Natural killer cell (primary cell): ENCODE data around the gene NTN4. TPM values are rescaled to one million over a fixed set of nuclear protein-coding genes. Genes with fewer than 3 reads are reported as not detected.

Experiments used
- ATAC-seq, 3 donors: fragments of 150-1000 bp in 2 of 3; fragments of 200-7000 bp in 1 of 3; cut with Tn5 transposase; 1 replicate in 1 of 3; 2 replicates in 2 of 3; pipeline ENCODE4 v1.10.0; 2021; ENCODE audit warnings: mild to moderate bottlenecking in 2 of 3, moderate library complexity in 2 of 3
- DNase-seq, 2 donors: peaks; one replicate each; pipeline versions ENCODE4 v3.0.0 to v3.0.0-alpha.2; 2013 to 2021; ENCODE audit warnings: mixed read lengths in 1 of 2
- H3K27ac ChIP-seq: one replicate; pipeline ENCODE4 v1.5.1; 2013; ENCODE audit warnings: mild to moderate bottlenecking, low read length
- H3K27me3 ChIP-seq: one replicate; pipeline ENCODE4 v1.6.1; 2013; ENCODE audit warnings: low read length; ENCODE audit not compliant: control insufficient read depth, insufficient read depth
- H3K36me3 ChIP-seq: one replicate; pipeline ENCODE4 v1.6.1; 2013; ENCODE audit warnings: low read length; ENCODE audit not compliant: control insufficient read depth, insufficient read depth
- H3K4me1 ChIP-seq: one replicate; pipeline ENCODE4 v1.6.1; 2013; ENCODE audit warnings: low read length; ENCODE audit not compliant: control insufficient read depth, insufficient read depth
- H3K4me3 ChIP-seq: one replicate; pipeline ENCODE4 v1.5.1; 2013; ENCODE audit warnings: low read length
- H3K9me3 ChIP-seq: one replicate; pipeline ENCODE4 v1.6.1; 2013; ENCODE audit warnings: low read length; ENCODE audit not compliant: control insufficient read depth, insufficient read depth
- H3K27ac Mint-ChIP-seq, 2 donors: one replicate each; pipeline ENCODE4 v1.8.0; 2022; ENCODE audit warnings: mild to moderate bottlenecking in 2 of 2, mixed read lengths in 2 of 2, moderate library complexity in 1 of 2
- H3K27me3 Mint-ChIP-seq, 2 donors: one replicate each; pipeline ENCODE4 v1.8.0; 2022; ENCODE audit warnings: low read depth in 2 of 2, mixed read lengths in 2 of 2
- H3K36me3 Mint-ChIP-seq: one replicate; pipeline ENCODE4 v1.8.0; 2022; ENCODE audit warnings: mixed read lengths
- H3K4me1 Mint-ChIP-seq, 2 donors: one replicate each; pipeline ENCODE4 v1.8.0; 2022; ENCODE audit warnings: mixed read lengths in 2 of 2
- H3K4me3 Mint-ChIP-seq: one replicate; pipeline ENCODE4 v1.8.0; 2022; ENCODE audit warnings: mild to moderate bottlenecking, moderate library complexity, mixed read lengths
- H3K9me3 Mint-ChIP-seq, 2 donors: one replicate each; pipeline ENCODE4 v1.8.0; 2022; ENCODE audit warnings: mixed read lengths in 2 of 2
- WGBS: methylation state at CpG from one replicate; pipeline ENCODE4 v1.1.7; 2013; ENCODE audit warnings: missing lambda C conversion rate; ENCODE audit not compliant: insufficient coverage; 5-methylcytosine and 5-hydroxymethylcytosine counted together
- intact Hi-C: fragments of 100-400 bp; cut with micrococcal nuclease; formaldehyde crosslinking; loops from one replicate; pipeline ENCODE4 v1.14.2; 2022
- total RNA-seq, 4 donors: library from RNA; stranded (reverse); fragments of 120-200 nt in 1 of 4; gene quantifications; one replicate each; pipeline versions ENCODE4 v1.2.3 to v1.2.4, GENCODE V29; 2013 to 2022
- TF ChIP-seq, protein P1 (sequence below): fragments of 200-600 bp; IDR thresholded peaks from one replicate; pipeline ENCODE4 v1.8.0; 2022; ENCODE audit warnings: antibody characterized with exemption

NTN4 gene
- total RNA-seq, 3 donors from 2014 or later (not counting 1 experiment from before 2014, with no cell fraction given) = 0.18 TPM; not detected in 2

DNA sequence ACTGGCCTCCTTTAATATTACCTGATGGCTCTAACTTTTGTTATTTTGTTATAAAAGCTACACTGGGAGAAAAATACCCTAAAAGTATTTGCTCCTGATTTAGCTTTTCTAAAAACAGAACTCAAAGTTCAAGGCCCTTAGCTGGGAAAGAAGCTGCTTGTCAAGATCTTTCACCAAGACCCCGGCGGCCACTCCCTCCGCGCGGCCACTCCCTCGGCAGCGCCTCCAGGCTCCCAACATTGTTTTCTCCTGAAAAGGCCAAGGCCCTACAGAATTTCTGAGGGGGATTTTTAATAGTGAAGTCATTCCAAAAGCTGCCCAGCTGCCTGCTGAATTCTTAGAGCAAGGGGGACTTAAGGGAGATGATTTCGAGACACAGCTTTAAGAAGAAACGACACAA, 96.4 kb downstream of the NTN4 start:
- DNase-seq (no peak), ATAC-seq (no peak)
- Histone ChIP-seq H3K27me3 (no peaks in the 10 kb centered on the region), H3K27ac (no peak overlapping the region), H3K4me1 (no peaks in the 10 kb centered on the region), H3K4me3 (no peak overlapping the region), H3K36me3 (no peaks in the 10 kb centered on the region), H3K9me3 (no peaks in the 10 kb centered on the region)
- WGBS = 91% methylated on average over 8 of the region's 9 CpGs
- Mint-ChIP-seq H3K36me3 (no peaks in the 10 kb centered on the region), H3K4me1 (no peaks in the 10 kb centered on the region), H3K27ac (no peak overlapping the region), H3K9me3 (no peaks in the 10 kb centered on the region), H3K4me3 (no peak overlapping the region), H3K27me3 (peaks cover 5 to 7% of the 10 kb centered on the region in 2 donors)
- intact Hi-C loops = no loop called here
- TF ChIP-seq, protein P1, sequence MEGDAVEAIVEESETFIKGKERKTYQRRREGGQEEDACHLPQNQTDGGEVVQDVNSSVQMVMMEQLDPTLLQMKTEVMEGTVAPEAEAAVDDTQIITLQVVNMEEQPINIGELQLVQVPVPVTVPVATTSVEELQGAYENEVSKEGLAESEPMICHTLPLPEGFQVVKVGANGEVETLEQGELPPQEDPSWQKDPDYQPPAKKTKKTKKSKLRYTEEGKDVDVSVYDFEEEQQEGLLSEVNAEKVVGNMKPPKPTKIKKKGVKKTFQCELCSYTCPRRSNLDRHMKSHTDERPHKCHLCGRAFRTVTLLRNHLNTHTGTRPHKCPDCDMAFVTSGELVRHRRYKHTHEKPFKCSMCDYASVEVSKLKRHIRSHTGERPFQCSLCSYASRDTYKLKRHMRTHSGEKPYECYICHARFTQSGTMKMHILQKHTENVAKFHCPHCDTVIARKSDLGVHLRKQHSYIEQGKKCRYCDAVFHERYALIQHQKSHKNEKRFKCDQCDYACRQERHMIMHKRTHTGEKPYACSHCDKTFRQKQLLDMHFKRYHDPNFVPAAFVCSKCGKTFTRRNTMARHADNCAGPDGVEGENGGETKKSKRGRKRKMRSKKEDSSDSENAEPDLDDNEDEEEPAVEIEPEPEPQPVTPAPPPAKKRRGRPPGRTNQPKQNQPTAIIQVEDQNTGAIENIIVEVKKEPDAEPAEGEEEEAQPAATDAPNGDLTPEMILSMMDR = no peak

DNA sequence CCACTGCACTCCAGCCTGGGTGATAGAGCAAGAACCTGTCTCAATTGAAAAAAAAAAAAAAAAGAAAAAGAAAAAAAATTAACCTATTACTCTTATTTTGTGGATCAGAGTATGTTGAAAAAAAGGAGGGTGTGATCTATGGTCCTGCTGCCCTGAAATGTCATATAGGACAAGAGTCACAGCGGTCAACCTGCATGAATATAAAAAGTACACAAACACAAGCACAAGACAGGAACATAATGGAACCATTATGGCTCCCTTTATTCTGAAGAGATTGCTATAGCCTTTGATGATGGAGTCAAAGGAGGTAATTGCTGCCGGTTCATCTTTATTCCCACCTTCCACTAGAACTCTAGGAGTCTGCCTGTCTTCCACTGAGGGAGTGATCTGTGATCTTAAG, 96.9 kb downstream of the NTN4 start:
- H3K27ac Mint-ChIP-seq = no peak overlapping the region
- no peaks in the 10 kb centered on the region for H3K9me3 ChIP-seq
- no peaks in the 10 kb centered on the region for H3K9me3 Mint-ChIP-seq
- no peaks in the 10 kb centered on the region for H3K4me1 Mint-ChIP-seq
- H3K4me3 Mint-ChIP-seq = no peak overlapping the region
- no peaks in the 10 kb centered on the region for H3K36me3 ChIP-seq
- H3K27me3 ChIP-seq = no peaks in the 10 kb centered on the region
- H3K4me1 ChIP-seq = no peaks in the 10 kb centered on the region
- no peak overlapping the region for H3K27ac ChIP-seq
- TF ChIP-seq, protein P1 = no peak
- 70% methylated on average over 1 of the region's 2 CpGs for WGBS
- H3K36me3 Mint-ChIP-seq = no peaks in the 10 kb centered on the region
- no peak for DNase-seq
- ATAC-seq = no peak
- H3K27me3 Mint-ChIP-seq = peaks cover 5 to 7% of the 10 kb centered on the region in 2 donors
- H3K4me3 ChIP-seq = no peak overlapping the region
- intact Hi-C loops = no loop called here

DNA sequence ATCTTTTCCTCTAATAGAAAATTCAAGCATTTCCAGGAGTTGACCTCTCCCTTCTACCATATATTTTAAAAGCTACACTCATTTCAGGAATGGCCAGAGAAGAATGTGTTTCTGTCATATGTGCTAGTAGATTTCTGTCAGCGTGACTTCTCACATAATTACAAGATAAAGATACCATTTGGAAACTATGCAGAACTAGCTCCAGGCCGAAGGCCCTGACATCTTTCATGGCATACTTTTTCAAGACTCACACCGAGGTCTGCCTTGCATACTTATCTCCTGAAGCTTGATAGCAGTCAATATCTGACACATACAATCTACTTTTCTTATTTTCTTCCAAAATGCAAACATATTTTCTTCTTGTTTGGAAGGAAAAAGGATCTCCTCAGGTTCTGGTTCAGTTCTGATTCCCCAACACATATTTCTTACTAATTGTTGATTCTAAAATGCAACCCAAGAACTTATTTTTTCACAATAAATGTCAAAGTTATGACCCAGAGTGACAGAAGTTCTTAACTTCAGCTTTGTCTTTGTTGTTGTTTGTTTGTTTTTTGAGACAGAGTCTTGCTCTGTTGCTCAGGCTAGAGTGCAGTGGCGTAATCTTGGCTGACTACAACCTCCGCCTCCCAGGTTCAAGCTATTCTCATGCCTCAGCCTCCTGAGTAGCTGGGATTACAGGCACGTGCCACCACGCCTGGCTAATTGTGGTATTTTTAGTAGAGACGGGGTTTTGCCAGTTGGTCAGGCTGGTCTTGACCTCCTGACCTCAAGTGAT, 99.5 kb downstream of the NTN4 start:
- H3K27me3 Mint-ChIP-seq = peaks cover 5 to 7% of the 10 kb centered on the region in 2 donors
- DNase-seq (no peak), ATAC-seq (no peak)
- no peaks in the 10 kb centered on the region for H3K4me1 Mint-ChIP-seq
- Histone ChIP-seq H3K9me3 (no peaks in the 10 kb centered on the region), H3K27ac (no peak overlapping the region), H3K4me1 (no peaks in the 10 kb centered on the region), H3K27me3 (no peaks in the 10 kb centered on the region), H3K36me3 (no peaks in the 10 kb centered on the region), H3K4me3 (no peak overlapping the region)
- WGBS = 92% methylated on average over 8 of the region's 8 CpGs
- no peak overlapping the region for H3K27ac Mint-ChIP-seq
- TF ChIP-seq, protein P1 = no peak
- no peaks in the 10 kb centered on the region for H3K9me3 Mint-ChIP-seq
- no peaks in the 10 kb centered on the region for H3K36me3 Mint-ChIP-seq
- intact Hi-C loops = no loop called here
- no peak overlapping the region for H3K4me3 Mint-ChIP-seq

DNA sequence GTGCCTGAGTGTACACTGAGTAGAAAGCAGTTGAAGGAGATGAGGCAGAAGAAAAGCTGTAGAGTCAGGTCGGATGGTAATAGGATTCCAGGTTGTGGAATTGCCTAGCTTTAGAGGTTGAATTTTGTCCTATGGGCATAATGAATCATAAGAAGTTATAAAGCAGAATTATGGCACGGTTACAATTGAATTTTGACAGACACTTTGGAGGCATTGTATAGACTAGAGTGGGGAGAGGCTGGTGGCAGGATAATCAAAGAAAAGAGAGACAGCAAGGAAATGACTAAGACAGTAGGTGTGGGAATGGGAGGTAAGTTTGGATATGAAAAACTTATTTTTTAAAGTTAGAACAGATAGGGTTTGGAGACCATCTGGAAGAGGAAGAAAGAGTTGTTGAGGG, 102.6 kb downstream of the NTN4 start:
- no peak for DNase-seq
- H3K36me3 ChIP-seq = no peaks in the 10 kb centered on the region
- Mint-ChIP-seq H3K9me3 (no peaks in the 10 kb centered on the region), H3K27ac (no peak overlapping the region), H3K4me3 (no peak overlapping the region), H3K4me1 (no peaks in the 10 kb centered on the region), H3K27me3 (peaks cover 0 to 4% of the 10 kb centered on the region in 2 donors), H3K36me3 (no peaks in the 10 kb centered on the region)
- intact Hi-C loops = no loop called here
- no peak overlapping the region for H3K27ac ChIP-seq
- no peak for ATAC-seq
- TF ChIP-seq, protein P1 = no peak
- H3K27me3 ChIP-seq = no peaks in the 10 kb centered on the region
- H3K9me3 ChIP-seq = no peaks in the 10 kb centered on the region
- 92% methylated on average over 2 of the region's 2 CpGs for WGBS
- no peak overlapping the region for H3K4me3 ChIP-seq
- no peaks in the 10 kb centered on the region for H3K4me1 ChIP-seq
